SK-N-SH (cell line): ENCODE data around the gene NOTCH4. TPM values are rescaled to one million over a fixed set of nuclear protein-coding genes. Genes with fewer than 3 reads are reported as not detected.

Source experiments
- CTCF ChIA-PET: fragments of 300-600, 350-600 bp; formaldehyde crosslinking; extraction: SDS; loops from one replicate; lab custom pipeline; 2021; lab: Yijun Ruan, JAX
- POLR2A ChIA-PET: fragments of 350-600 bp; sonication (Branson Sonifier 250); formaldehyde crosslinking; extraction: SDS; loops from one replicate; lab custom pipeline; 2020; ENCODE audit warnings: antibody characterized with exemption, inconsistent platforms; lab: Yijun Ruan, JAX
- DNase-seq: peaks from one replicate; pipeline ENCODE4 v3.0.0; 2012
- H2AFZ ChIP-seq: fragments of 200-600 bp; sonication (generic); 2 replicates; pipeline ENCODE4 v1.8.1; 2016; ENCODE audit warnings: antibody characterized with exemption, mild to moderate bottlenecking, low read depth
- H3F3A ChIP-seq: fragments of 200-600 bp; sonication (generic); replicated peaks from 2 replicates; pipeline ENCODE3; 2016; ENCODE audit warnings: antibody characterized with exemption, mild to moderate bottlenecking; ENCODE audit not compliant: insufficient read depth
- H3K27ac ChIP-seq, 2 experiments: fragments of 200-500 bp in 1 of 2; fragments of 200-600 bp in 1 of 2; sonication (Bioruptor generic) in 1 of 2; sonication (generic), shearing (Covaris generic) in 1 of 2; 2 replicates each; pipeline versions ENCODE4 v1.5.1 to v1.6.1; 2014 to 2016; ENCODE audit warnings: low read depth in 2 of 2, inconsistent platforms in 1 of 2, low read length in 1 of 2, mild to moderate bottlenecking in 1 of 2, mixed read lengths in 1 of 2
- H3K27me3 ChIP-seq: fragments of 200-600 bp; sonication (generic), shearing (Covaris generic); 2 replicates; pipeline ENCODE4 v1.6.1; 2016; ENCODE audit warnings: mixed run types; ENCODE audit not compliant: insufficient read depth
- H3K36me3 ChIP-seq, 2 experiments: fragments of 200-500 bp in 1 of 2; fragments of 200-600 bp in 1 of 2; sonication (Bioruptor generic) in 1 of 2; sonication (generic) in 1 of 2; replicated peaks in 1 of 2; 2 replicates each; pipeline versions ENCODE3 to v1.5.1; 2014 to 2016; ENCODE audit warnings: low read length in 1 of 2, mild to moderate bottlenecking in 1 of 2; ENCODE audit not compliant: insufficient read depth in 2 of 2, control insufficient read depth in 1 of 2
- H3K4me1 ChIP-seq, 2 experiments: fragments of 200-500 bp in 1 of 2; fragments of 200-600 bp in 1 of 2; sonication (Bioruptor generic) in 1 of 2; sonication (generic), shearing (Covaris generic) in 1 of 2; 2 replicates each; pipeline versions ENCODE4 v1.5.1 to v1.6.1; 2014 to 2016; ENCODE audit warnings: low read depth in 1 of 2, low read length in 1 of 2, mixed run types in 1 of 2; ENCODE audit not compliant: insufficient read depth in 2 of 2, control insufficient read depth in 1 of 2
- H3K4me2 ChIP-seq: fragments of 200-600 bp; sonication (generic), shearing (Covaris generic); 2 replicates; pipeline ENCODE4 v1.6.1; 2017; ENCODE audit warnings: mixed run types
- H3K4me3 ChIP-seq, 2 experiments: fragments of 200-500 bp in 1 of 2; fragments of 200-600 bp in 1 of 2; sonication (Bioruptor generic) in 1 of 2; sonication (generic), shearing (Covaris generic) in 1 of 2; 2 replicates each; pipeline versions ENCODE4 v1.5.1 to v1.8.1; 2014 to 2016; ENCODE audit warnings: low read depth in 2 of 2, inconsistent platforms in 1 of 2, low read length in 1 of 2, mild to moderate bottlenecking in 1 of 2, mixed read lengths in 1 of 2, moderate library complexity in 1 of 2
- H3K79me2 ChIP-seq: fragments of 200-600 bp; sonication (generic); 2 replicates; pipeline ENCODE4 v1.8.1; 2017; ENCODE audit warnings: mild to moderate bottlenecking; ENCODE audit not compliant: insufficient read depth
- H3K9ac ChIP-seq: fragments of 200-600 bp; sonication (generic); 2 replicates; pipeline ENCODE4 v1.6.1; 2017; ENCODE audit warnings: mixed run types
- H3K9me2 ChIP-seq: fragments of 200-600 bp; sonication (generic); 2 replicates; pipeline ENCODE4 v1.6.1; 2017; ENCODE audit warnings: mixed run types
- H3K9me3 ChIP-seq: fragments of 200-600 bp; sonication (generic); 2 replicates; pipeline ENCODE4 v1.6.1; 2017; ENCODE audit warnings: mixed run types, mild to moderate bottlenecking, moderate library complexity
- H4K20me1 ChIP-seq: fragments of 200-600 bp; sonication (generic); 2 replicates; pipeline ENCODE4 v1.6.1; 2017; ENCODE audit warnings: mild to moderate bottlenecking, mixed run types; ENCODE audit not compliant: insufficient read depth
- CTCF ChIP-seq: fragments of 200-600 bp; sonication (generic); IDR thresholded peaks from 2 replicates; pipeline ENCODE4 v1.6.1; 2017; ENCODE audit warnings: antibody characterized with exemption, mild to moderate bottlenecking, moderate library complexity
- FOXM1 ChIP-seq: IDR thresholded peaks from 2 replicates; pipeline ENCODE4 v1.4.0; 2012; ENCODE audit warnings: low read depth, mild to moderate bottlenecking
- GABPA ChIP-seq: IDR thresholded peaks from 2 replicates; pipeline ENCODE4 v1.4.0; 2012; ENCODE audit warnings: low read depth, mild to moderate bottlenecking
- MAX ChIP-seq: IDR thresholded peaks from 2 replicates; pipeline ENCODE4 v1.4.0; 2012; ENCODE audit warnings: low read depth
- MEF2A ChIP-seq: IDR thresholded peaks from 2 replicates; pipeline ENCODE4 v1.4.0; 2012; ENCODE audit warnings: low read depth, borderline replicate concordance
- NRF1 ChIP-seq: IDR thresholded peaks from 2 replicates; pipeline ENCODE4 v1.6.1; 2012; ENCODE audit warnings: low read depth, mild to moderate bottlenecking, low read length
- RCOR1 ChIP-seq: fragments of 150-350 bp; IDR thresholded peaks from 2 replicates; pipeline ENCODE4 v1.6.1; 2017; ENCODE audit warnings: antibody characterized with exemption, low read length
- RFX5 ChIP-seq: IDR thresholded peaks from 2 replicates; pipeline ENCODE4 v1.6.1; 2012; ENCODE audit warnings: mild to moderate bottlenecking, improper control_type of control experiment, low read length
- TEAD4 ChIP-seq: IDR thresholded peaks from 2 replicates; pipeline ENCODE4 v1.4.0; 2012; ENCODE audit warnings: mild to moderate bottlenecking, borderline replicate concordance; ENCODE audit not compliant: insufficient read depth
- WGBS: methylation state at CpG from one replicate; pipeline ENCODE4 v1.1.6; 2017; ENCODE audit warnings: low lambda C conversion rate; 5-methylcytosine and 5-hydroxymethylcytosine counted together
- polyA plus RNA-seq, 3 experiments: library from polyadenylated mRNA; depleted of rRNA; stranded (reverse); fragments of >200 nt; gene quantifications; 2 replicates each; pipeline ENCODE4 v1.2.3, GENCODE V29; 2012
- TF ChIP-seq, protein P1 (sequence below): IDR thresholded peaks from 2 replicates; pipeline ENCODE4 v1.4.0; 2012; ENCODE audit warnings: low read depth, borderline replicate concordance
- TF ChIP-seq, protein P2 (sequence below): IDR thresholded peaks from 2 replicates; pipeline ENCODE4 v1.6.1; 2012; ENCODE audit warnings: mild to moderate bottlenecking, low read depth, low read length, moderate library complexity

The NOTCH4 gene
- polyA plus RNA-seq, 1 of the 3 experiments (the other 2 are of a cell fraction), result 2.5 TPM

DNA sequence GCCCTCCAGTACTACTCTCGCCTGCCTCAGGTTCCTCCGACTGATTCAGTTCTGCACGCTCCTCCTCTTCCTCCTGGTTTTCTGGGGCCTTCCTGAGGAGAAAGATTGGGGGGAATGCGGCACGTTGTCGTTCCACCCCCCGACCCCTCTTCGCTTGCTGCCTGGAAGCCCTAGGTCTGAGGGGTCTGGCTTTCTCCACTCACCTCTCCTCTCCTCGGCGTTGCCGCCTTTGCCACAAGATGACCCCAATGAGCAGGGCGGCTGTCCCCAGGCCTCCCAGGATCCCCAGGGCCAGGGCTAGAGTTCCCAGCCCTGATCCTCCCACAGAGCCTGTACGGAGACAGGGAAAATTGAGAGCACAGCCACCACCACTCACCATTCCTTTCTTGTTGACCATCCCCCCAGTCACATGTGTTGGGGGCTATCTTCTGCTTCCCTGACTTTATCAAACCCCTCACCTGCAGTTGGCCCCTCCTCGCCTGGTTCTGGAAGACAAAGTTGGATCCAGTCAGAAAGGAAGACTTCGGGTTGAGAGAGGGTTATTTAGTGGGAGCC is 42.6 kb downstream of the NOTCH4 start:
- Histone ChIP-seq H2AFZ (no peak overlapping the region), H3K4me3 (no peak overlapping the region), H3K4me2 (no peak overlapping the region), H3K9me3 (no peaks in the 10 kb centered on the region), H3K9me2 (no peaks in the 10 kb centered on the region), H3K27me3 (no peaks in the 10 kb centered on the region), H3K4me1 (peaks cover 12 to 23% of the 10 kb centered on the region in 2 experiments; a peak in 3 of 4 replicates), H3K9ac (no peak overlapping the region), H3K27ac (no peak overlapping the region), H4K20me1 (no peaks in the 10 kb centered on the region)
- 97% methylated on average over 15 of the region's 15 CpGs for WGBS
- TF ChIP-seq TEAD4, result no peak
- TF ChIP-seq, all 33 proteins: peak for 0
- Histone ChIP-seq H3K79me2 (peaks cover 13% of the 10 kb centered on the region; the same call in 1 of the 2 replicates), H3F3A (peaks cover 16% of the 10 kb centered on the region), H3K36me3 (peaks cover 9 to 28% of the 10 kb centered on the region in 2 experiments)
- ChIA-PET POLR2A (no interaction called here), CTCF (no interaction called here)
- DNase-seq, result no peak

- Histone ChIP-seq H3K27me3 (no peaks in the 10 kb centered on the region), H3K27ac (no peak overlapping the region), H4K20me1 (no peaks in the 10 kb centered on the region), H3K4me3 (no peak overlapping the region), H3K9me3 (no peaks in the 10 kb centered on the region), H3K36me3 (peaks cover 9 to 27% of the 10 kb centered on the region in 2 experiments), H3K79me2 (peaks cover 22% of the 10 kb centered on the region), H3K4me2 (peak overlapping the region; percentile 100; the same call in 1 of the 2 replicates), H3K4me1 (peaks cover 12 to 27% of the 10 kb centered on the region in 2 experiments; a peak in 3 of 4 replicates), H3K9me2 (no peaks in the 10 kb centered on the region), H2AFZ (no peak overlapping the region), H3K9ac (no peak overlapping the region), H3F3A (peaks cover 8% of the 10 kb centered on the region)
- DNase-seq, result no peak
- TF ChIP-seq, protein P1, sequence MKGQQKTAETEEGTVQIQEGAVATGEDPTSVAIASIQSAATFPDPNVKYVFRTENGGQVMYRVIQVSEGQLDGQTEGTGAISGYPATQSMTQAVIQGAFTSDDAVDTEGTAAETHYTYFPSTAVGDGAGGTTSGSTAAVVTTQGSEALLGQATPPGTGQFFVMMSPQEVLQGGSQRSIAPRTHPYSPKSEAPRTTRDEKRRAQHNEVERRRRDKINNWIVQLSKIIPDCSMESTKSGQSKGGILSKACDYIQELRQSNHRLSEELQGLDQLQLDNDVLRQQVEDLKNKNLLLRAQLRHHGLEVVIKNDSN, result no peak
- TF ChIP-seq NRF1 (no peak), MEF2A (no peak), MAX (no peak), RCOR1 (no peak), RFX5 (no peak), FOXM1 (no peak), TEAD4 (no peak), CTCF (no peak), GABPA (no peak)
- TF ChIP-seq, protein P2, sequence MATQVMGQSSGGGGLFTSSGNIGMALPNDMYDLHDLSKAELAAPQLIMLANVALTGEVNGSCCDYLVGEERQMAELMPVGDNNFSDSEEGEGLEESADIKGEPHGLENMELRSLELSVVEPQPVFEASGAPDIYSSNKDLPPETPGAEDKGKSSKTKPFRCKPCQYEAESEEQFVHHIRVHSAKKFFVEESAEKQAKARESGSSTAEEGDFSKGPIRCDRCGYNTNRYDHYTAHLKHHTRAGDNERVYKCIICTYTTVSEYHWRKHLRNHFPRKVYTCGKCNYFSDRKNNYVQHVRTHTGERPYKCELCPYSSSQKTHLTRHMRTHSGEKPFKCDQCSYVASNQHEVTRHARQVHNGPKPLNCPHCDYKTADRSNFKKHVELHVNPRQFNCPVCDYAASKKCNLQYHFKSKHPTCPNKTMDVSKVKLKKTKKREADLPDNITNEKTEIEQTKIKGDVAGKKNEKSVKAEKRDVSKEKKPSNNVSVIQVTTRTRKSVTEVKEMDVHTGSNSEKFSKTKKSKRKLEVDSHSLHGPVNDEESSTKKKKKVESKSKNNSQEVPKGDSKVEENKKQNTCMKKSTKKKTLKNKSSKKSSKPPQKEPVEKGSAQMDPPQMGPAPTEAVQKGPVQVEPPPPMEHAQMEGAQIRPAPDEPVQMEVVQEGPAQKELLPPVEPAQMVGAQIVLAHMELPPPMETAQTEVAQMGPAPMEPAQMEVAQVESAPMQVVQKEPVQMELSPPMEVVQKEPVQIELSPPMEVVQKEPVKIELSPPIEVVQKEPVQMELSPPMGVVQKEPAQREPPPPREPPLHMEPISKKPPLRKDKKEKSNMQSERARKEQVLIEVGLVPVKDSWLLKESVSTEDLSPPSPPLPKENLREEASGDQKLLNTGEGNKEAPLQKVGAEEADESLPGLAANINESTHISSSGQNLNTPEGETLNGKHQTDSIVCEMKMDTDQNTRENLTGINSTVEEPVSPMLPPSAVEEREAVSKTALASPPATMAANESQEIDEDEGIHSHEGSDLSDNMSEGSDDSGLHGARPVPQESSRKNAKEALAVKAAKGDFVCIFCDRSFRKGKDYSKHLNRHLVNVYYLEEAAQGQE, result no peak
- POLR2A ChIA-PET, result interaction anchor here (1.5 to 4.1 kb wide), 2 partner anchors 10 to 16 kb away, joined by 6 to 22 read pairs; partner anchors contain the start of gene PBX2
- CTCF ChIA-PET, result interaction anchor here (0.8 to 1.0 kb wide), 3 partner anchors 15 to 62 kb away, joined by 3 read pairs; no protein-coding TSS in a partner anchor
- 78% methylated on average over 10 of the region's 10 CpGs for WGBS
These were observed 44.0 kb downstream of the NOTCH4 start for GRCh38 chr6:32179766-32180405.
